NCI-H2107 treated with DMSO at 0.1 percent for 48 hours (cell line): ENCODE measurements around the gene FN1.
"Not testable (repeated sequence)": the region's sequence is repeated elsewhere in the genome, so short reads cannot be mapped to it uniquely, and the experiment has no call there.

Source experiments
- DNase-seq: peaks from one replicate; lab custom pipeline; 2025; ENCODE audit not compliant: unreplicated experiment; lab: John Stamatoyannopoulos, UW

FN1 gene

GRCh38 chr2:215409331-215410127 lies 26.3 kb downstream of the FN1 start:
- DNase-seq = no peak

DNA sequence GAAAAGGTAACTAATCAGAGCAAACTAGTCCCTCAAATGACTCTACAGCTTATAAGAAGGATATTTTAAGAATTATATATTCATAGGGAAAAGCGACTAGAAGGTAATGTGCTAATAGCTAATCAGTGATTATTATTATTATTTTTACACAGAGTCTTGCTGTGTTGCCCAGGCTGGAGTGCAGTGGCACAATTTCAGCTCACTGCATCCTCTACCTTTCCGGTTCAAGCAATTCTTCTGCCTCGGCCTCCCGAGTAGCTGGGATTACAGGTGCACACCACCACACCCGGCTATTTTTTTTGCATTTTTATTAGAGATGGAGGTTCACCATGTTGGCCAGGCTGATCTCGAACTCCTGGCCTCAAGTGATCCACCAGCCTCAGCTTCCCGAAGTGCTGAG lies 27.4 kb downstream of the FN1 start:
- not testable (repeated sequence) for DNase-seq

- no peak for DNase-seq
Observed at GRCh38 chr2:215407590-215408264, 28.1 kb downstream of the FN1 start.

DNA sequence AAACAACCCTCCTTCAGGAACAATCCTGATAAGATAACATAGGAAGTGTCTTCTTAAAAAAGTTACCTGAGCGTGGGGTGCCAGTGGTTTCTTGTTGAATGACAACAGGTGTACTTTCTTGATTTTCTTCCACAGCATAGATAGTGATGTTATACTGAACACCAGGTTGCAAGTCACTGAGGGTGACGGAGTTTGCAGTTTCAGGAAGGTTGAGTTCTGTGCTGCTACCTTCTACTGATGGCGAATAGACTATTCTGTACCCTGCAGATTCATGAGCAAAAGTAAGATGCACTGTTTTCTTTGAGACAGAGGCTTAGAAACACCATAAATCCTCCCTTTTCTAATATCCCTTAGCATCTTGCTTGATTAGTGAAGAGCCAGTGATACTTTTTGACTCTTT lies 28.8 kb downstream of the FN1 start:
- no peak for DNase-seq

DNA sequence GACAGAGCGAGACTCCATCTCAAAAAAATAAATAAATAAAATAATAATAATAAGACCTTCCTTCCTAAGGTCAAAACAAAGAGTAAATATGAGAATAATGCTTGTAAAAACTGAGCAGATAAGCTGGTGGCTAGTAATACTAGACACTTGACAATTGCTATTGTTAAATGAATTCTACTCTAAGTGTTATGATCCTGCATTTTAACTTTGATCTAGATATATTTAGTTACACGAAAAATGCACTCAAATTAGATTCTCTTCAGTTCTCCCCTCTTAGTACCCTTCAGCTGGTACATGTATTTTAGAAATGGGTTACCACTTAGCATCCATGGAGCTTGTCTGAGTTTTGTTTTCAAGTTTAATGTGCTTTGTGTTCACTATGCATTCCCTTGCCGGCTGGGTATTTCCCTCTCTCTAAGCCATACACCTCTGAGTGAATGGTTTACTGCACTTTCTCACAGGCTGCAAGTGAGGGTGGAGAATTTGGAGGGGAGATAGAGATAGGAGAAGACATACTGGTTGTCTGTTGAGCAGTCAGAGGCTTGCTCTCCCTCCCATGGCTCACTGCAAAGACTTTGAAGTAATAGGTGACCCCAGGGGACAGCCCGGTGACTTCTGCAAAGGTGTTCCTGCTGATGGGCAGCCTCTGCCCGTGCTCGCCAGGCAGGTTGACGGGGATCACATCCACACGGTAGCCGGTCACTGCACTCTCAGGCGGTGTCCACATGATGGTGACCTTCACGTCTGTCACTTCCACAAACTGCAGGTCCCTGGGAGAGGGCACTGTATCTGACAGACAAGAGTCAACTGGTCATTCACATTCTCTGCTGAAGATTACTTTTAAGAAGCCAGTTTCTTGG lies 29.9 kb downstream of the FN1 start:
- no peak for DNase-seq

- no peak for DNase-seq
Observed at GRCh38 chr2:215404348-215405012, 31.4 kb downstream of the FN1 start.

GRCh38 chr2:215403441-215404347 lies 32.2 kb downstream of the FN1 start:
- DNase-seq = no peak

- peak; percentile 69 for DNase-seq
Observed at GRCh38 chr2:215401896-215402379, 33.9 kb downstream of the FN1 start.

DNA sequence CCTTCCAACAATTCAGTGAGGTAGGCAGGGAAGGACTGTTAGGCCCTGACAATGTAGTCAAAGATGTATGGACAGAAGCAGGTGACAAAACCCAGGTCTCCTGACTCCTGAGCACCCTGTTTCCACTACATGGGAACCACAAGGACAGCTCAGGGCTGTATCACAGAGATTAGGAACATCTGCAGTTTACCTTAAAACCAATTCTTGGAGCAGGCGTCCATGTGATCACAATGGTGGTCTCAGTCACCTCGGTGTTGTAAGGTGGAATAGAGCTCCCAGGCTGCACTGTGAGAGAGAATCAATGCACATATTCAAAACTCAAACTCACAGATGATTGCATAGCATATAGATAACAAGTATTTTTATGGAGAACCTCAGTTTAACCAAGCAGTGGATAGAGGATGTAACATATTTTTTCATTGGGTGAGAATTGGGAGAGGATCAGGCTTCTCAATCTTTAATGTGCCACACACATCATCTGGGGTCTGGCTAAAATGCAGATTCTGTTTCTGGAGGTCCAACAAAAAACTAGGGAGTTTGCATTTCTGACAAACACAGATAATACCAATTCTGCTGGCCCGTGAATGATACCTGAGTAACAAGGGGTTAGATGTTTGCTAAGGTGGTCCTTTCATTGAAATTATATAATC lies 36.7 kb downstream of the FN1 start:
- DNase-seq = no peak

- DNase-seq = no peak
Observed at GRCh38 chr2:215397632-215398341, 38.1 kb downstream of the FN1 start.

GRCh38 chr2:215396595-215397313 lies 39.1 kb downstream of the FN1 start:
- no peak for DNase-seq

DNA sequence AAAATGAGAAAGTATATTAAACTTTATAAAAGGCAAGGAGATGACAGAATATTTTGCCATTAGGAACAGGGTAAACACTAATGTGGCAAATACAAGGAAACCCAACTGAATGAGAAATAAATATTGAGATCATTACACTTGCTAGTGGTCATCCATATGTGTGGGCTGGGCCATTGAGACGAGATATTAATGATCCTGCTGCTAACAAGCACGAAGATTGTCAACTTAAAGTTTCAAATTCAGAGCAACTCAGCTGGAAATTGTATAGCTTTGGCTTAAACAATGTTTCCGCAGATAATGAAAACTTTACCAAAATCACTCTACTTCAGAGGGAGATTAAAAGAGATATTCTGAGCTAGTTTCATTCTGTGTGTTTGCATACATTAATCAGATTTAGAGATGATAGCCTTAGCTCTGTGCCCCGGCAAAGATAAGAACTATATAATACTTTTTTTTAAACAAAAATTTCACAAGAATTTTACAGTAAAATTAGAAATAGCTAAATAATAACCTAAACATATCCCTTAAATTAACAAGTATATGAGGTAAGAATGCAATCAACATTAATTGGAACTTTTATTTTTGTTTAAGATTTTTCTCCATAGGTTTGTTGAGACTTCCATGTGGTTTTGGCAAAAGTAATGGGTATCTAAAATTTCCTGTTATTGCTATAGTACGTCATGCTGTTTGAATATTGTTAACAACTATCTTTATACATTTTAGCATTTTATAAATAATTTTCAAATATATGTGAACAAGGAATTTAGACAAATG lies 40.0 kb downstream of the FN1 start:
- no peak for DNase-seq

GRCh38 chr2:215394102-215394805 lies 41.6 kb downstream of the FN1 start:
- no peak for DNase-seq

GRCh38 chr2:215392687-215393270 lies 43.1 kb downstream of the FN1 start:
- DNase-seq = no peak

GRCh38 chr2:215392164-215392563 lies 43.7 kb downstream of the FN1 start:
- no peak for DNase-seq

- no peak for DNase-seq
Observed at GRCh38 chr2:215391531-215391930, 44.3 kb downstream of the FN1 start.
